HCT116 (cell line): ENCODE data around the gene TSTD2. TPM values are rescaled to one million over a fixed set of nuclear protein-coding genes. Genes with fewer than 3 reads are reported as not detected.

Experiments used
- ATAC-seq: fragments of 200-7000 bp; cut with Tn5 transposase; 2 replicates; pipeline ENCODE4 v1.9.1; 2020; ENCODE audit warnings: mild to moderate bottlenecking, moderate library complexity
- BruUV-seq: library from RNA; stranded (reverse); fragments of 400-500 nt; replicated peaks from 2 replicates; lab custom pipeline; 2021; lab: Mats Ljungman, UMichigan
- CTCF ChIA-PET: fragments of 300-600 bp; sonication (Branson Sonifier 250); formaldehyde crosslinking; loops from one replicate; lab custom pipeline; 2021; ENCODE audit warnings: antibody characterized with exemption; lab: Charles Lee
- POLR2A ChIA-PET: fragments of 300-600, 350-600 bp; sonication (Branson Sonifier 250); formaldehyde crosslinking; loops from one replicate; lab custom pipeline; 2021; ENCODE audit warnings: antibody characterized with exemption; lab: Charles Lee
- RAD21 ChIA-PET, 2 experiments: fragments of 300-600 bp; sonication (Branson Sonifier 250); formaldehyde crosslinking; loops; one replicate each; lab custom pipeline; 2023; ENCODE audit warnings: low total read pairs in 2 of 2; ENCODE audit not compliant: uncharacterized antibody in 2 of 2, unreplicated experiment in 2 of 2, low non-redundant PET in 1 of 2; lab: Charles Lee
- DNase-seq: peaks from one replicate; pipeline ENCODE4 v3.0.0-alpha.2; 2010; ENCODE audit warnings: low read depth, low spot score
- H2AFZ ChIP-seq: fragments of 200-600 bp; shearing (Covaris generic), sonication (generic); 2 replicates; pipeline ENCODE4 v1.6.1; 2017; ENCODE audit warnings: low read depth, mixed run types, mixed read lengths, antibody characterized with exemption, low read length; ENCODE audit not compliant: poor library complexity, severe bottlenecking
- H3K27ac ChIP-seq: 2 replicates; pipeline ENCODE4 v1.5.1; 2012; ENCODE audit warnings: low read depth, low read length
- H3K27me3 ChIP-seq: fragments of 200-600 bp; sonication (generic); 2 replicates; pipeline ENCODE4 v1.6.1; 2016; ENCODE audit warnings: mixed run types, low read length, mixed read lengths; ENCODE audit not compliant: insufficient read depth
- H3K36me3 ChIP-seq, 2 experiments: fragments of 200-500 bp in 1 of 2; fragments of 200-600 bp in 1 of 2; sonication (Bioruptor generic) in 1 of 2; sonication (generic) in 1 of 2; 2 replicates each; pipeline versions ENCODE4 v1.5.1 to v1.6.1; 2014 to 2016; ENCODE audit warnings: low read length in 2 of 2, inconsistent platforms in 1 of 2, mixed read lengths in 1 of 2, mixed run types in 1 of 2; ENCODE audit not compliant: insufficient read depth in 2 of 2, control insufficient read depth in 1 of 2
- H3K4me1 ChIP-seq, 2 experiments: fragments of 200-600 bp in 1 of 2; sonication (generic) in 1 of 2; 2 replicates each; pipeline versions ENCODE4 v1.5.1 to v1.6.1; 2012 to 2017; ENCODE audit warnings: low read length in 2 of 2, inconsistent platforms in 1 of 2, mild to moderate bottlenecking in 1 of 2, mixed read lengths in 1 of 2, mixed run types in 1 of 2, moderate library complexity in 1 of 2; ENCODE audit not compliant: insufficient read depth in 2 of 2, control insufficient read depth in 1 of 2
- H3K4me2 ChIP-seq: fragments of 200-600 bp; sonication (generic); 2 replicates; pipeline ENCODE4 v1.6.1; 2017; ENCODE audit warnings: mixed run types, low read length, mixed read lengths
- H3K4me3 ChIP-seq, 2 experiments: fragments of 200-600 bp in 1 of 2; sonication (generic) in 1 of 2; replicated peaks in 1 of 2; 2 replicates each; pipeline ENCODE4 v1.5.1; 2011 to 2016; ENCODE audit warnings: low read length in 2 of 2, control low read depth in 1 of 2, low read depth in 1 of 2, mild to moderate bottlenecking in 1 of 2, mixed read lengths in 1 of 2, mixed run types in 1 of 2
- H3K79me2 ChIP-seq: fragments of 200-600 bp; sonication (generic); 2 replicates; pipeline ENCODE4 v1.6.1; 2017; ENCODE audit warnings: mild to moderate bottlenecking, mixed run types, low read length, moderate library complexity, mixed read lengths; ENCODE audit not compliant: insufficient read depth
- H3K9ac ChIP-seq: fragments of 200-600 bp; sonication (generic); 2 replicates; pipeline ENCODE4 v1.6.1; 2016; ENCODE audit warnings: low read length, mixed read lengths
- H3K9me2 ChIP-seq: fragments of 200-600 bp; sonication (generic), shearing (Covaris generic); 2 replicates; pipeline ENCODE4 v1.6.1; 2017; ENCODE audit warnings: mixed run types, mild to moderate bottlenecking, moderate library complexity; ENCODE audit not compliant: insufficient read depth
- H3K9me3 ChIP-seq, 2 experiments: fragments of 200-500 bp in 1 of 2; fragments of 200-600 bp in 1 of 2; sonication (Bioruptor generic) in 1 of 2; sonication (generic) in 1 of 2; 2 replicates each; pipeline ENCODE4 v1.6.1; 2014 to 2017; ENCODE audit warnings: low read length in 2 of 2, mixed read lengths in 2 of 2, inconsistent platforms in 1 of 2, low read depth in 1 of 2, mild to moderate bottlenecking in 1 of 2, mixed run types in 1 of 2, moderate library complexity in 1 of 2; ENCODE audit not compliant: control insufficient read depth in 1 of 2, insufficient read depth in 1 of 2
- H4K20me1 ChIP-seq: fragments of 200-600 bp; sonication (generic), shearing (Covaris generic); 2 replicates; pipeline ENCODE4 v1.6.1; 2017; ENCODE audit warnings: mixed run types, mild to moderate bottlenecking, moderate library complexity; ENCODE audit not compliant: insufficient read depth
- ATF3 ChIP-seq: IDR thresholded peaks from 2 replicates; pipeline ENCODE4 v1.6.1; 2012
- CBX3 ChIP-seq: IDR thresholded peaks from 2 replicates; pipeline ENCODE4 v1.6.1; 2012; ENCODE audit warnings: low read depth
- CTCF ChIP-seq, 3 experiments: fragments of 200-600 bp in 1 of 3; sonication (generic) in 1 of 3; IDR thresholded peaks in 2 of 3; conservative IDR thresholded peaks in 1 of 3; 2 replicates each; pipeline ENCODE4 v1.5.1; 2012 to 2017; ENCODE audit warnings: low read depth in 2 of 3, low read length in 2 of 3, antibody characterized with exemption in 1 of 3, borderline replicate concordance in 1 of 3, control low read depth in 1 of 3, mild to moderate bottlenecking in 1 of 3, mixed read lengths in 1 of 3, mixed run types in 1 of 3, moderate library complexity in 1 of 3; ENCODE audit not compliant: insufficient read depth in 1 of 3
- JUND ChIP-seq: IDR thresholded peaks from 2 replicates; pipeline ENCODE4 v1.6.1; 2012
- MAX ChIP-seq: IDR thresholded peaks from 2 replicates; pipeline ENCODE4 v1.6.1; 2012
- POLR2A ChIP-seq: IDR thresholded peaks from 2 replicates; pipeline ENCODE4 v1.7.0; 2011; ENCODE audit warnings: borderline replicate concordance; ENCODE audit not compliant: insufficient read depth, insufficient read length; ENCODE audit errors: extremely low read depth
- REST ChIP-seq: IDR thresholded peaks from 2 replicates; pipeline ENCODE4 v1.6.1; 2012; ENCODE audit warnings: low read depth
- SP1 ChIP-seq: IDR thresholded peaks from 2 replicates; pipeline ENCODE4 v1.6.1; 2012; ENCODE audit warnings: low read depth
- SRF ChIP-seq: IDR thresholded peaks from 2 replicates; pipeline ENCODE4 v1.6.1; 2012; ENCODE audit warnings: low read depth
- ZNF274 ChIP-seq: fragments of 200-500 bp; sonication (Bioruptor generic); IDR thresholded peaks from 2 replicates; pipeline ENCODE4 v1.6.1; 2014; ENCODE audit warnings: mild to moderate bottlenecking, low read depth, low read length, inconsistent platforms
- intact Hi-C: fragments of 100-400 bp; cut with micrococcal nuclease; formaldehyde crosslinking; loops from 2 replicates; pipeline ENCODE4 v1.10.0; 2022
- total RNA-seq: library from RNA; stranded (reverse); gene quantifications from one replicate; pipeline ENCODE4 v1.2.1, GENCODE V29; 2021; ENCODE audit not compliant: unreplicated experiment

The TSTD2 gene
- total RNA-seq, 1 experiment from 2014 or later, result 16.0 TPM

- ChIA-PET RAD21 (no interaction called here), CTCF (interaction anchor here (0.7 kb wide), 1 partner anchor 129 kb away, joined by 3 read pairs; the partner anchor contains the start of gene TMOD1), POLR2A (no interaction called here)
- DNase-seq, result no peak
- Histone ChIP-seq H3K4me2 (no peak overlapping the region), H4K20me1 (no peaks in the 10 kb centered on the region), H3K9me3 (no peaks in the 10 kb centered on the region), H3K4me3 (no peak overlapping the region), H3K4me1 (peaks cover 9 to 15% of the 10 kb centered on the region in 2 experiments; a peak in 2 of 4 replicates), H3K27me3 (no peaks in the 10 kb centered on the region), H3K79me2 (peaks cover 57% of the 10 kb centered on the region), H2AFZ (no peak overlapping the region), H3K36me3 (peaks cover under 1 to 2% of the 10 kb centered on the region in 2 experiments; a peak in 3 of 4 replicates), H3K27ac (no peak overlapping the region), H3K9ac (no peak overlapping the region), H3K9me2 (no peaks in the 10 kb centered on the region)
- no TSS peak for BruUV-seq
- no peak for ATAC-seq
- intact Hi-C loops, result loop anchor here (5.0 kb wide), 1 partner anchor 1373 kb away; no protein-coding TSS in a partner anchor
- TF ChIP-seq CTCF (IDR thresholded peaks at IDR 0.05 in 2 of 3, conservative IDR thresholded peaks at IDR 0.05 in 1 of 3; ENCODE audit: borderline replicate concordance in 1 of 3, insufficient read depth in 1 of 3, low read depth in 2 of 3, low read length in 2 of 3), result no peak
- TF ChIP-seq POLR2A, result no peak
- TF ChIP-seq ZNF274, result no peak
- TF ChIP-seq CBX3, result no peak
- TF ChIP-seq REST, result no peak
- TF ChIP-seq ATF3, result no peak
- TF ChIP-seq SRF, result no peak
- no peak for TF ChIP-seq MAX
- no peak for TF ChIP-seq SP1
- no peak for TF ChIP-seq JUND
These were observed 2.6 kb downstream of the TSTD2 start for GRCh38 chr9:97630591-97630990.
